HG02870 (cell line): ENCODE results near the gene THADA.
"Not testable (repeated sequence)": the region's sequence is repeated elsewhere in the genome, so short reads cannot be mapped to it uniquely, and the experiment has no call there.

ENCODE experiments used
- ATAC-seq: cut with Tn5 transposase; IDR thresholded peaks from one replicate; pipeline ENCODE4 v1.9.1; 2021; ENCODE audit warnings: mild to moderate bottlenecking, moderate library complexity; ENCODE audit not compliant: unreplicated experiment

Gene THADA, protein sequence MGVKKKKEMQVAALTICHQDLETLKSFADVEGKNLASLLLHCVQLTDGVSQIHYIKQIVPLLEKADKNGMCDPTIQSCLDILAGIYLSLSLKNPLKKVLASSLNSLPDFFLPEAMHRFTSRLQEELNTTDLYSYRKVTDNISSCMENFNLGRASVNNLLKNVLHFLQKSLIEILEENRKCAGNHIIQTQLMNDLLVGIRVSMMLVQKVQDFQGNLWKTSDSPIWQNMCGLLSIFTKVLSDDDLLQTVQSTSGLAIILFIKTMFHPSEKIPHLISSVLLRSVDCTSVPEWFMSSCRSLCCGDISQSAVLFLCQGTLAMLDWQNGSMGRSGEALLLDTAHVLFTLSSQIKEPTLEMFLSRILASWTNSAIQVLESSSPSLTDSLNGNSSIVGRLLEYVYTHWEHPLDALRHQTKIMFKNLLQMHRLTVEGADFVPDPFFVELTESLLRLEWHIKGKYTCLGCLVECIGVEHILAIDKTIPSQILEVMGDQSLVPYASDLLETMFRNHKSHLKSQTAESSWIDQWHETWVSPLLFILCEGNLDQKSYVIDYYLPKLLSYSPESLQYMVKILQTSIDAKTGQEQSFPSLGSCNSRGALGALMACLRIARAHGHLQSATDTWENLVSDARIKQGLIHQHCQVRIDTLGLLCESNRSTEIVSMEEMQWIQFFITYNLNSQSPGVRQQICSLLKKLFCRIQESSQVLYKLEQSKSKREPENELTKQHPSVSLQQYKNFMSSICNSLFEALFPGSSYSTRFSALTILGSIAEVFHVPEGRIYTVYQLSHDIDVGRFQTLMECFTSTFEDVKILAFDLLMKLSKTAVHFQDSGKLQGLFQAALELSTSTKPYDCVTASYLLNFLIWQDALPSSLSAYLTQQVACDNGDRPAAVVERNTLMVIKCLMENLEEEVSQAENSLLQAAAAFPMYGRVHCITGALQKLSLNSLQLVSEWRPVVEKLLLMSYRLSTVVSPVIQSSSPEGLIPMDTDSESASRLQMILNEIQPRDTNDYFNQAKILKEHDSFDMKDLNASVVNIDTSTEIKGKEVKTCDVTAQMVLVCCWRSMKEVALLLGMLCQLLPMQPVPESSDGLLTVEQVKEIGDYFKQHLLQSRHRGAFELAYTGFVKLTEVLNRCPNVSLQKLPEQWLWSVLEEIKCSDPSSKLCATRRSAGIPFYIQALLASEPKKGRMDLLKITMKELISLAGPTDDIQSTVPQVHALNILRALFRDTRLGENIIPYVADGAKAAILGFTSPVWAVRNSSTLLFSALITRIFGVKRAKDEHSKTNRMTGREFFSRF (N-terminal part only)

GRCh38 chr2:43595603-43596412 lies at the start of gene THADA:
Gene THADA, minus strand, starts transcription at chr2:43596038. Its CDS starts 3,646 bp downstream, at chr2:43592392.
- ATAC-seq = peak; percentile 98

GRCh38 chr2:43643680-43644079 lies 47.8 kb upstream of the THADA start:
- ATAC-seq = no peak

- ATAC-seq = no peak
Measured at GRCh38 chr2:43642363-43642762, 46.5 kb upstream of the THADA start.

DNA sequence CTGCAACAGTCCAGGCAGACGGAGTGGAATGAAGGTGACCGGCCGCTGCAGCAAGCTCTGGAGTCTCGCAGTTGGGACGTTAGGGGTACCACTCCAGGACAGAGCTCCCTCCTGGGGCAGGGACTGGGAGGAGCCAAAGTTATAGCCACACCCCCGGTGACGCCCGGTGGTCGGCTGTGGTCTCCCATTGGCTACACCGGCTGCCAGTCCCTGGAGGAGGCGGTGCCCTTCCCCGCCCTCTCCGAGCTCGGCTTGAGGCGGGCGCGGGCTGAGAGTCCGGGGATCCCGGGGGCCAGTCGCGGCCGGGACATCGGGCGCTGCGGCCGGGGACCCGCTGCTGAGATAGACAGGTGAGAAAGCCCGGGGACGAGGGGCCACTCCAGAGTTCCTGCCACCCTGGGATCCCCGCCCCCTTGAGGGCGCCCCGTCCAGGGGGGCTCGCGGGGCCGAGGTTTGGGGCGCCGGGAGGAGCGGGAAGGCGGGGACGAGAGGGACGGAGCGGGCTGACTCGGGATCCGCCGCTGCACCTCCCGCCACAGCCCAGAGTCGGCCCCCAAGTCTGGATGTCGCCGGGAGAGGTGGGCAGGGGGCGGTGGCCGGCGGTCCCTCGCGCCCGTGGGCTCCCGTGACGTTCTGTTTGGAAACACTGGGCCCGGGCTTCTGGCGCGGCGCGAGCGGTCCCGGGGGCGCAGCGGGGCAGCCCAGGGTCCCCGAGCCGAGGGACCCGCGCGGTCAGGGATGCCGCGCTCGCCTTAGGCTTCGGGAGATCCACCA lies 41.4 kb upstream of the THADA start, which contains the start of gene PLEKHH2:
PLEKHH2 (plus strand) TSS at position 231 of the 774 bp plus-strand sequence. CDS start 7,414 bp downstream, outside the sequence.
- ATAC-seq = peak; percentile 100

- no peak for ATAC-seq
Measured at GRCh38 chr2:43636621-43637020, 40.8 kb upstream of the THADA start.

GRCh38 chr2:43636153-43636552 lies 40.3 kb upstream of the THADA start:
- ATAC-seq = not testable (repeated sequence)

DNA sequence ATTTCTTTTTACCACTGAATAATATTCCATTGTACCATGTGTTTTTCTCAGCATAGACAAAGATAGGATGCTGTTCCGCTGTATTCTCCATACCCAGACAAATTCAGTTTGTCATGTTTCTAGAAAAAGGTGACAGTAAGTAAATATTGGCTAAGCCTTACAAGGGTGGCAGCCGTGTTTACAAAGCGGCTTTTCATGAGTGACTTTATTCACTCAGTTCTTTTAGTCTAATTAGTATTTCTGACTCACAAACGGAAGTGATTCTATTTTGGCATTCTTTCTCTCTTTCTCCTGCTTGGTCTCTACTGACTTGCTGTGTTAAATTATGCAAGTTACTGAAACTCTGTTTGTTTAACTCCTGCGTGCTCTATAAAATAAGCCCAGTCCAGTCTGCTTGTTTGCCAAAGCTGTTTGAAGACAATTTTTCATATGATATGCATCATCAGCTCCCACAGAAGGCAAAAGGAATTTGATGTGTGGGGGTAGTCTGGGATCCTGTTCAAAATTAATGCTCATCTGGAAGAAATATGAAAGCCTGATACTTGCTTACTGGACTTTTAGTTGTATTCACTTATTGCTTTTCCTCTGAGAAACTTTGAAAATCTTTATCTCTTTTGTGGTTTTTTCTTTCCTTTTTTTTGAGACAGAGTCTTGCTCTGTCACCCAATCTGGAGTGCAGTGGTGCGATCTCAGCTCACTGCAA lies 38.9 kb upstream of the THADA start:
- ATAC-seq = no peak

GRCh38 chr2:43631618-43632317 lies 35.9 kb upstream of the THADA start:
- no peak for ATAC-seq

DNA sequence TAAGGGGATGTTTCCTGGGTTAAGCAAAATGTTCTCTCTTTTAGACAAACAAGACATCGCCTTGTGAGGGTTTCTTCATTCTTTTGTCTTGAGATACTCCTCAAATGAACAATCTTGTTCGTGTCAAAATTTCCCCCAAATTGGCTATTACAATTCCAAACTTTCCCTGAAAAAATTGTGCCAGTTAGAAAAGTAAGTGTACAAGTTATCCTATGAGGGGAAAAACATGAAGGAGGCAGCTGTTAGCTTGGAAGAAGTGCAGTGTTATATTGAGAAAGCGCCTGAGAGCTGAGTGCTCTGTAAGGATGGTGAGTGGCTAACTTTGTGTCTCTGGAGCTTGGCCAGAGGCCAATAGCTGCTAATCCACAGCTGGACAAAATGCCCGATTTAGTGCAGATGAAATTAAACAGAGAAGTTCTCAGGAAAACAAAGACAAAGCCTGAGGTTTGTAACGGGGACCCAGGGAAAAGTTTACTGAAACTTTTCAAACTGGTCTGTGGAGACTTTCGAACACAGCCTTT lies 27.2 kb upstream of the THADA start:
- no peak for ATAC-seq

GRCh38 chr2:43619511-43619910 lies 23.7 kb upstream of the THADA start:
- ATAC-seq = no peak

DNA sequence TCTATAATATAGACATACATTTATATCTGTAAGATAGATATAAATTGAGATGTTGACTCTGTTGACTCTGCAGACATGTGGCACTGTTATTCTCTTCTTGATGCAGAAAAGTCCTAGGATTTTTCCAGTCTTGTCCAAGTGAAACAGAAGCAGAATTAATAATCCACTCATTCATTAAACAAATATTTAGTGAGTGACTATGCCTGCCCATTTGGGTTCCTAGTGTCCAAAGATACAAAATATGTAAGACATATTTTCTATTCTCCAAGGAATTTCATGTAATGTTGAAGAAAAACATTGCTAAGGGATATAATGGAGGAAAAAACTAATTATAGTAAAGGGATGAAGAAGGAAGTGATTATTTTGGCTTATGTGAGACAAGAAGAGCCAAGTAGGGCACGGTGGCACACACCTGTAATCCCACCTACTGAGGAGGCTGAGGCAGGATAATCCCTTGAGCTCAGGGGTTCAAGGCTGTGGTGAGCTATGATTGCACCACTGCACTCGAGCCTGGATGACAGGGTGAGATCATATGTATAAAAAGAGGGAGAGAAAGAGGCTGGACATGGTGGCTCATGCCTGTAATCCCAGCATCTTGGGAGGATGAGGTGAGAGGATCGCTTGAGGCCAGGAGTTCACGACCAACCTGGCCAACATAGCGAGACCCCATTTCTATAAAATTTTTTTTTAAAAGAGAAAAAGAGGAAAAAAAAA lies 21.3 kb upstream of the THADA start:
- no peak for ATAC-seq

- ATAC-seq = no peak
Measured at GRCh38 chr2:43612944-43613343, 17.1 kb upstream of the THADA start.

GRCh38 chr2:43611987-43612894 lies 16.4 kb upstream of the THADA start:
- ATAC-seq = peak; percentile 78

DNA sequence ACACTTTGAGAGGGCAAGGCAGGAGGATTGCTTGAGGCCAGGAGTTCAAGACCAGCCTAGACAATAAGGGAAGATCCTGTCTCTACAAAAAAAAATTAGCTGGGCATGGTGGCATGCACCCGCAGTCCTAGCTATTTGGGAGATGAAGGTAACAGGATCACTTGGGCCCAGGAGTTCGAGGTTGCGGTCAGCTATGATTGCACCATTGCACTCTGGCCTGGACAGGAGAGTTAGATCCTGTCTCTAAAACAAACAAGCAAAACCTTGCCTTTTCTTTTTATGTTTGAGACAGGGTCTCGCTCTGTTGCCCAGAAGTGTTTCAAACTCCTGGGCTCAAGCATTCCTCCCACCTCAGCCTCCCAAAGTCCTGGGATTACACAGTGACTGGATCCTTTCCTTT lies 14.5 kb upstream of the THADA start:
- no peak for ATAC-seq

- no peak for ATAC-seq
Measured at GRCh38 chr2:43609290-43609918, 13.6 kb upstream of the THADA start.

- no peak for ATAC-seq
Measured at GRCh38 chr2:43605851-43606250, 10.0 kb upstream of the THADA start.
